NCI-H1417 treated with DMSO at 0.1 percent for 48 hours (cell line): ENCODE data around the gene IER3IP1.
"Not testable (repeated sequence)": the region's sequence is repeated elsewhere in the genome, so short reads cannot be mapped to it uniquely, and the experiment has no call there.

Experiments used
- DNase-seq: peaks from one replicate; lab custom pipeline; 2025; lab: John Stamatoyannopoulos, UW

The IER3IP1 gene, protein sequence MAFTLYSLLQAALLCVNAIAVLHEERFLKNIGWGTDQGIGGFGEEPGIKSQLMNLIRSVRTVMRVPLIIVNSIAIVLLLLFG

DNA sequence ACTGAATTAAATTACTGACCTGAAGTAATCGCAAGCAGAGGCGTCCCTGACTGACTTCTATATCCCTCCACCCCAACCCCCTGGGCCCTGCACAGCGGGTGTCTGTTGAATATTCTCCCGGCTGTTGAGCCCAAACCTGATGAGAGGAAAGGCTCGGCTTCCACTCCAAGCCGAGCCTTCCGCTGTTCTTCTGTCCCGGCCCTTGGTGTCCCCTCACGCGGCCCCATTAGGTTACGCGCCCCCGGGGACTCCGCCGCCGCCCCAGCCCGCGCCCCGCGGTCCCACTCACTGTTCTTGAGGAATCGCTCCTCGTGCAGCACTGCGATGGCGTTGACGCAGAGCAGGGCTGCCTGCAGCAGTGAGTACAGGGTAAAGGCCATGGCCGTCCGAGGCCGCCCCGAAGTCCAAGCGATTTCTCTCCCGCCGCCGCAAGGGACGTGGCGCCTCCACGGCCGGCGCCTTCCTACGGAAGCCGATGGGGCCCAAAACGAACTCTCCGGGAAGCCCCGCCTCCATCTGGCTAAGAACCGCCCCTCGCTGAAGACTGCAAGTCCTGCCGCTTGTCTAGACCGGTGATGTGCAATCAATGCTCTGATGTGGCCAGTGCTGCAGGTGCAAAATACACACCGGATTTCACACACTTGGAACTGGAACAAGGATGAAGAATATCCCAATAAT lies at the start of gene IER3IP1:
TSS of gene IER3IP1 (minus strand) at position 467 of the 678 bp plus-strand sequence. CDS start at position 380, 87 bp downstream.
- peak; percentile 78 for DNase-seq

DNA sequence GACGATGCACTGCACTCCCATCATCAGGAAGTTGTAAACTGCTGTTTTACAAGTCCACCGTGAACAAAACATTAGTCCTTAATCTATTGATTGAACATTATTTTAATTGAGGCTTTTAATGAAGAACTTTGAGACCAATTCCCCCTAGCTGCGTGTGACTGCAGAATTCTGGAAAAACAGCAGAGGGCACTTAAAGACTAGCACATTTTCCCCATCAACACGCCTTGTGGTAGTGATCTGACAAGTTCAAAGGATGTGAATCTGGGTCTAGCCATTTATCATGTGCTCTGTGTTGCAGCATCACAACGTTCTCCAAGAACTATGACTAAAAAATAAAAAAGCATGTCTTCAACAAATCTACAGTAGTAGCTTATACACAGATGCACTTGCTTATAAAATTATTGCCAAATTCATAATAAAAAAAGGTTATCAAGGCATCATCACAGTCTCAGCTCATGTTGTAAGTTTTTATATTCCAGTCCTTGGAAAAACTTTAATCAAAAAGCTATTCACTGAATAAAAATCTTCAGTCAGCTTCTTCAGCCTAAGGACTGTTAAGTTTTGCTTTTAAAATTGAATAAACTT lies 39.5 kb upstream of the IER3IP1 start:
- peak; percentile 52 for DNase-seq

DNA sequence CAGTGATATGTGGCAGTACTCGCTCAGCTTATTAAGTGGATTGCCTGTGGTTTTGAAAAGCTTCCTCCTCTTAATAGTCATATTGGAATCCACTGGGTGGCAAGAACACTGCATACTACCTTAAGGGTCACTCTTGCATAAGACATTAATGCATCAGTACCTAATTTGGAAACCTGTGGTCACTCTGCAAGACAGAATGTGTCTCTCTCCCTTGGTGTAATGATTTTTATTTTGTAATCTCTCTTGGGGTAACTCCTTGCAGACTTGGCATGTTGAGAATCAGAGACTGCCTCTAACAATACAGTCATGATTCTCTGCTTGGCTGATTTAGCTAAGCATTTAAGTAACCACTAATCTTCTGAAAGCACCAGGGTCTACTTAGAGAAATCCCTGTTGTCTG lies 33.0 kb upstream of the IER3IP1 start:
- no peak for DNase-seq

DNA sequence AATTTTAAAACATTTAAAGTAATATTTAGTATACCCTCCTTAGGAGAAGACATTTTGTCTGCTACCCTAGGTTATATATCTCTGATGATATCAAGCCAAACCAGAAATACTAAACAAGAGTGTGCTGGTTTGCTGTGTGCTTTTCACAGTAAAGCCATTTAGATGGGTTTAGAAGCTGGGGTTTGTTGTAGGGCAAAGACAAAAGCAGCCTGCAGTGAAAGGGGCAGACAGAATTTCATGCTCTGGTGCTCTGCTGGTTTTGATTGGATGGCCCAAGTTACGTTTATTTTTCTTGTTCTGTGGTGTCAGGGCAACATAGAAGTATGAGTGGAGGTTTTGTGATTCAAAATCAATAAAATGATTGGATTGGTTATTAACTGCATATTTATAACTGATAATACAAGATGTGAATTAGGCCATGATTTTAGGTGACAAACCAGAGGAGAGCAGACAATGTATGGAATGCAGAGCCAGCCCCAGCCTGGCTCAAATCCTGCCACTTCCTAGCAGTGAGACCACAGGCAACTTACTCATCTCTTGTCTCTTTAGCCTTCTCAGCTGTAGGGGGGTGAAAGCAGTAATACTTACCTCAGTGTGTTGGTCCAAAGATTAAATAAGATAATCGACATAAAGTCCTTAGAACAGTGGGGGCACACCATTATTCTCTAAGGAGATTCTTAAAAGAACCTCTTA lies 30.9 kb upstream of the IER3IP1 start:
- DNase-seq, result no peak

DNA sequence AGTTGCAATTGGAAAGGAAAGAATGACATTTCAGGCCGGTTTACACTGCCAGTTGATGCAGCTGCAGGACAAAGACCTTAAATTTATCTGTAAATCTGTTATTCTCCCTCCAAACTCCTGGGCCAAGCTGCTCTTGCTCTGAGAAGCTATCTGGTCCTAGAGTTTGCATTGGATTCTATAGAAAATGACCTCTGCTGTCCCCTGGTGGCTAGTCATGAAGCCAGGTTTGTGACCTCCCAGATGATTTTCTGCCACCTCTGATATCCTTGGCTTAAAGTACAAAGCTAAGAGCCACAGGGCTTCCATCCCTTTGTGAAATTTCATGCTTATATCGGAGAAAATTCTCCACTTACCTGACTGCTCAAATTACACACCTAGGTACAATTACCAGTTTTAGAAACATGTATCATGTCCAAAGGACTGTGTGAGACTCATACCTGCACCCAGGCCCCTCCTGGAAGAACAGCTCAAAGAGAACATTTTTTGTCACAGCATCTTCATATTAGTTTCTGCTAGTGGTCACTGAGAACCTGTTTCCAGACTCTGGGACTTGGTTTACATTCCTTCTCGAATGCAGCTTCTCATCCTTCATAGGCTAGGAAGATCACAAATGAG lies 28.9 kb upstream of the IER3IP1 start:
- DNase-seq, result peak; percentile 4

DNA sequence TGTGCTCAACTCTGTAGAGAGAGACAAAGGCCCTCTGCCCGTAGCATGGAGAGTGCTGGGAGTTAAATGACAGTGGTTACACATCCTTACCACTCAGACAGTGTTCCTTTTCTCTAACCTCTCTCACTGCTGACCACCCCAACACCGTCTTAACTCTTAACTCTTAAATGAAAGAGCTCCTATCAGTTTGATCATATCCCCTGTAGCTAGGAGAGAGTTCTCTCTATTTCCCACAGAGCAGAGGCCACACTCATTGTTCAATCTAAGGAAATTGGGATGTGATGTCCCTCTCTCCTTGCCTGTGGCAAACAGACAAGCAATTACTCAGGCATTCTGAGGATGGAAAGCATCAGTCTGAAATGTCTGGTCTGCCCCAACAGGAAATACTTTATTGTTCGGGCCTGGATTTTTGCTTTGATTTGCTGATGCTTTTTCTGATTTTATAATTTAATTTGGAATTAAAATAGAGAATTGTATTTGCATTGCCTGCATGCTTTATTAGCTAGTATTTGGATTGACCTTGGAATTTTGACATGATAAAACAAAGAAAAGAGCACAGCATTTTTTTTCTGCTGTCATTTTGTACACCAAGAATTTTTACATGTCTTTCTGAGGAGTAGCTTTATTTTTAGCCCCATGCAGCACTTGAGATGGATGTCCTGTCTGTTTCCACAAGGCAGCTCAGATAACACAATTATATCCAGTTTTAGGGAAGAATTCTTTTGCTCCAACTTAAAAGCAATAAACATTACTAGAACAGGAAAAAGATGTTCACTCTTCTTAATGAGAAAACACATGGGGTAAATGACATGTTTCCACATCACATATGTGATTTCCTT lies 27.7 kb upstream of the IER3IP1 start:
- no peak for DNase-seq

DNA sequence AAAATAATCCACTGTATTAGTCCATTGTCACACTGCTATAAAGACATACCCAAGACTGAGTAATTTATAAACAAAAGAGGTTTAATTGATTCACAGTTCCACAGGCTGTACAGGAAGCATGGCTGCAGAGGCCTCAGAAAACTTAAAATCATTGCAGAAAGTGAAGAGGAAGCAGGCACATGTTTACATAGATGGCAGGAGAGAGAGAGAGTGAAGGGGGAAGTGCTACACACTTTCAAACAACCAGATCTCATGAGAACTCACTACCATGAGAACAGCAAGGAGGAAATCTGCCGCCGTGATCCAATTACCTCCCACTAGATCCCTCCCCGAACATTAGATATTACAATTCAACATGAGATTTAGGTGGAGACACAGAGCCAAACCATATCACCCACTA lies 19.8 kb upstream of the IER3IP1 start:
- not testable (repeated sequence) for DNase-seq

DNA sequence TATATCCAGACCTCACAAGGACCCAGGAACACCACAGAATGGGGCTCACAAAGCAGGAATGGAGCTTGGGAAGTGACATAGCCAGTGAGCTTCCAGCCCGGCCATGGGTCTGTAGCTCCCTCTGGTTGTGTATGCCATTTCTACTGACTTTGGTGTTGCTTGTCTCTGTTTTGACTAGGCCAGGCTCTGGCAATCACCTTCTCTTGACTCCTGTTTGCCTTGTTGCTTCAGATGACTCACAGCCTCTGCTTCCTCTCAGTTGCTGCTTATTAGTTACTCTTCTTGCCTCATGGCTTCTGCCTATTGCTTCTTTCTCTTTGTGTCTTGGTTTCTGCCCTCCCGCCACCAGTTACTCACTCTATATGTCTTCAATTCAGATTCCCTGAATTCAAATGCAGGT lies 15.8 kb upstream of the IER3IP1 start:
- DNase-seq, result no peak

DNA sequence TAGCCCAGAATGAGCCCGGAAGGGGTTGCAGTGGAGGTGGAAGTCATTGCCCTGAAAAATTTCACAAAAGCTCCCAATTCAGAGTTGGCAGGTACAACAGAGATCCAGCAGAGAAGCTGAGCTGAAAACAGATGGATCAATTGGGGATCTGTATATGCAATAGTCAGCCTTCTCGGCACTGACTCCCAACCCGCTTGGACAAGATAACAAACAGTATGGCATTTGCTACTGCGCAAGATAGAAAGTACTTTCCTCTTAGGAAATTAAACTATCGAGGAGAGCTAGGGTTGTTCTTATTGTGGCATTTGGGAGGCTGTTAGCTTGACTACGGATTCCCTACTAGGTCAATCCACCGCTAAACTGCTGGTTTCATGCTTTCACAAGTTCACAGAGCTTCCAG lies 11.6 kb upstream of the IER3IP1 start:
- DNase-seq, result no peak

DNA sequence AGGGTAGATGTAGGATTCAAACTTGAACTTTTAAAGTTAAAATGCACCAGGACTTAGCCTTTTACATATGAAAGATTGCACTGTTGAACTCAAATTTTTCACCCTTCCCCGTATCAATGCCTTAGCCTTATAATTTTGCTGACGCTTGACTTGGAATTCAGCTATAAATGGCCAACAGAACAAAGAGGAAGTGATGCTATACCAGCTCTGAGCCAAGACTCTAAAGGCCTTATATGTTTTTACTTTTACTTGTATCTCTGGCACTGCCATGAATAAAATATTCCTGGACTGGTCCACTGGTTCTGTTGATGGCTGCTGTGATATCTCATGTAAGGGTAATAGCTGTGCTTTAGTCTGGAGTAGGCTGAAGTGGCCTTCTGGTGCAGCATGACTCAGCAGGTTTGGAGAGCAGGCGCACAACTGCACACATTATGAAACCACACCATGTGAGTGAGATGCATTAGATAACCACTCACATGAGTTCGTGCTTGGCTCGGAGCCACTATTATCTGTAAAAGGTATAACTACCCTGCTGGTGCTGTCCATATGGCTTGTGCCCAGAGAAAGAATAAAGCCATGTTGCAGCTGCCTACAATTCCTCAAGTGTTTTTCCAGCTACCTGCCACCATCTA lies 8.4 kb upstream of the IER3IP1 start:
- no peak for DNase-seq

DNA sequence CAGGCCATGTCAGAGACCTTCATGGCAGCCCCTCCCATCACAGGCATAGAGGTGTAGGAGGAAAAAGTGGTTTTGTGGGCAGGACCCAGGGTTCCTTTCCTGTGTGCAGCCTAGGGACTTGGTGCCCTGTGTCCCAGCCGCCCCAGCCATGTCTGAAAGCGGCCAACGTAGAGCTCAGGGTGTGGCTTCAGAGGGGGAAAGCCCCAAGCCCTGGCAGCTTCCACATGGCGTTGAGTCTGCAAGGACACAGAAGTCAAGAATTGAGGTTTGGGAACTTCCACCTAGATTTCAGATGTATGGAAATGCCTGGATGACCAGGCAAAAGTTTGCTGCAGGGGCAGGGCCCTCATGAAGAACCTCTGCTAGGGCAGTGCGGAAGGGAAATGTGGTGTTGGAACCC lies 6.0 kb upstream of the IER3IP1 start:
- not testable (repeated sequence) for DNase-seq

DNA sequence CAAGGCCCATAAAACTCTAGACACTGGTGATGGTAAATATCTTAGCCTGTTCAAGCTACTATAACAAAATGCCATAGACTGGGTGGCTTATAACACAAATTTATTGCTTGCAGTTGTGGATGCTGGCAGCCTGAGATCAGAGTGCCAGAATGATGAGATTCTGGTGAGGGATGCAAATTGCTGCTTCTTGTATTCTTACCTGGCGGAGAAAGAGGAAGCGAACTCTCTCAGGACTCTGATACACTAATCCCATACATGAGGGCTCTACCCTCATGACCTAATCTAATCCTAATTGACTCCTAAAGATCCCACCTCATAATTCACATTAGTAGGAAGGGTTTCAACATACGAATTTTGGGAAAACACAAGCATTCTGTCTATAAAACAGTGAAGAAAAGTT lies 4.6 kb upstream of the IER3IP1 start:
- no peak for DNase-seq

DNA sequence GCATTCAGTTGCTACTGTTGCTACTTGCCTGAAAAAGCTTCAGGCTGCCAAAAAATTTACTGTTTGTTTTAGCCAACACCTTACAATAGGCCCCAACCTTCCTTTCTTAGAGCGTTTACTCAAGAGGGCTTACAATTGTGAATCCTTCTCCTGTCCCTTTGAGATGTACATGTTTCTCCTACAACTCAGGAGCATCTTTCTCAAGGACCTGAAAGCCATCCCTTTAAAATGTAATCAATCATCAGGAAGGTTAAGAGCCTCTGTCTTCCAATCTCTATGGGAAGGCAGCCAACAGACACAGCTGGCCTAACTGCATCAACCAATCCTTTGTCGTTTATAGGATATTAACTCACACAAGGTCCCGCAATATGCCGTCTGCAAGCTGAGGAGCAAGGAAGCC lies 3.4 kb upstream of the IER3IP1 start:
- no peak for DNase-seq

DNA sequence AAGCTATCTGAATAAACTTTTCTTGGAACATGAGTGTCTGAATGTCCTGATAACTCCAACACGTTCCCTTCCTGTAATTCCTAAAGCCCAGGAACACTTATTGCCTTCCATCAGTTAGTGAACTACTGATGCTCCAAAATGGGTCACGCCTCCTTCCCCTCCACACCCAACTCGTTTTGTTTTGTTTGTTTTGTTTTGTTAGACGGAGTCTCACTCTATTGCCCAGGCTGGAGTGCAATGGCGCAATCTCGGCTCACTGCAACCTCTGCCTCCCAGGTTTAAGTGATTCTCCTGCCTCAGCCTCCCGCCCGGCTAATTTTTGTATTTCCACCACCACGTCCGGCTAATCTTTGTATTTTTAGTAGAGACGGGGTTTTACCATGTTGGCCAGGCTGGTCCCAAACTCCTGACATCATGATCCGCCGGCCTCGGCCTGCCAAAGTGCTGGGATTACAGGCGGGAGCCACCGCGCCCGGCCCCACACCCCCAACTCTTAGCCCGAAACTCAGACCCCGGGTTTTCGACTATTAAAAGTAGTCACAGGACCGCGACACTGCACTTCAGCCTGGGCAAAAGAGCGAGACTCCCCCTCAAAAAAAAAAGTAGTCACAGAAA lies 774 bp downstream of the IER3IP1 start:
- DNase-seq, result no peak

DNA sequence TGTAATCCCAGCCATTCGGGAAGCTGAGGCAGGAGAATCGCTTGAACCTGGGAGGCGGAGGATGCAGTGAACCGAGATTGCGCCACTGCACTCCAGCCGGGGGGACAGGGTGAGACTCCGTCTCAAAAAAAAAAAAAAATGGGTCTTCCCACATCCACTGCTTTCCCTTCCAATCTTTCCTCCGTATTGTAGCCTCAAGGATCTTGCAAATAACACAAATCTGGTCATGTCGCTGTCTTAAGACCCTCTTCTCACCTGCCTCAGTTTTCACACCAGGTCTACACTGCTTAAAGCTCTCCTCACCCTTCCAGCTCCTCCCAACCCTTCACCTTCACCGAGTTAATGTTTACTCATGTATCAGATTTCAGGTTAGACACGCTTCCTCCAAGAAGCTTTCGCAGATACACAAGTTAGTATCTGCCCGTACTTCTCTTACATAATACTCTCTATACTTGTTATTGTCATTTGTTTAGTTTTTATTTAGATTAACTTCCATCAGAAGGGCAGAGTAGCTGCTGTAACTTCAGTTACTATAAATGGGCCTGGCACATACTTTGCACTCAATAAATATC lies 1.5 kb downstream of the IER3IP1 start:
- DNase-seq, result no peak

DNA sequence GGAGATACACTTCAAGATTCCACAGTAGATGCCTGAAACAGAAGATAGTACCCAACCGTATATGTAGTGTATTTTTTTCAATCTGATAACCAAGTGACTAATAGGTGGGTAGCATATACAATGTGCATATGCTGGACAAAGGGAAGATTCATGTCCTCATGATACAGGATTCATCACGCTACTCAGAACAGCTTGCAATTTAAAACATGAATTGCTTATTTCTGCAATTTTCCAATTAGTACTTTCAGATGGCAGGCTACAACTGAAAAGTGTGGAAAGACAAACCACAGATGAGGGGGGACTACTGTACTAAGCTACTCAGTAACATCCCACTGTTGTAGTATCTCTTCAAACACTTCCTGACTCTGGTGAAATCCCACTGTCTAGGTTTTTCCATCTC lies 3.7 kb downstream of the IER3IP1 start:
- DNase-seq, result no peak

DNA sequence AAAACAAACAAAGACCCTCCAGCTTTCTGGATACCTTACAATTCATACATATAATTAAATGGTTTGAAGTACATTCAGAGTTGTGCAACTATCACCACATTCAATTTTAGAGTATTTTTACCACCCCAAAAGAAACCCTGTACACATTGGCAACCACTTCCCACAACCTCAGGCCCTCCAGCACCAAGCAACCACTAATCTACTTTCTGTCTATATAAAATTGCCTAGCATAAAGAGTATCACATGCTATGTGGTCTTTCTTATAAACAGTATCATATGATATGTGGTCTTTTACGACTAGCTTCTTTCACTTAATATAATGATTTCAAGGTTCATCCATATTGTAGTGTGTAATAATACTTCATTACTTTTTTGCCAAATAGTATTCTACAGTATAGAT lies 7.3 kb downstream of the IER3IP1 start:
- DNase-seq, result no peak

DNA sequence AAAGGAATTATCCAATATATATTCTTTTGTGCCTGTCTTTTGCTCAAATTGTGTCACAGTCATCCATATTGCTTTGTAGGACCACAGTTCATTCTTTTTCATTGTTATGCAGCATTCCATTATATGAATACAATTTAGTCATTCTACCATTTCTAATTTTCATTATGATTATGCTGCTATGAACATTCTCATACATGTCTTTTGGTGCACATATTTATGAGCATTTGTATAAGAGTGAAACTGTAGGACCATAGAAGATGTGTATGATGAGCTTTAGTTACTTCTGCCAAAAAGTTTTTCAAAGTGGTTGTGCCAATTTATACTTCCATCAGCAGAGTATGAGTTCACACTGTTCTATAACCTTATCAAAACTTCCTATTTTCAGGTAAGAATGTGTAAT lies 7.7 kb downstream of the IER3IP1 start:
- no peak for DNase-seq

DNA sequence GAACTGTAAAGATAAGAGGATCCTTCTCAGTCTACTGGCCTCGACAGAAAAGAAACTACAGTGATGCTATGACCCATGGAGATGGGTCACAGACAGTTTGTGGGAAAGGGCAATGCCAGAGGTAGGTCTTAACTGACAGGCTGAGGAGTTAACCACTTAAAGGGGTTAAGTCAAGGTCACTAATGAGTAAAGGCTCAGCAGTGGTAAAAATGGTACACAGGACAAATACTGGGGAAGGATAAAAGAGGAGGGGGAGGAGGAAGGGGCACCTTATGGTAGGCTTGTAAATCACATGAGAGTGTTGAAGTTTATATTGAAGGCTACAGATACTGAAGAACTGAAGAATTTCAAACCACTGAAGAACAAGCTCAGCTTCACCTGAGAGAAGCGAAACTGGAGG lies 9.9 kb downstream of the IER3IP1 start:
- DNase-seq, result no peak

DNA sequence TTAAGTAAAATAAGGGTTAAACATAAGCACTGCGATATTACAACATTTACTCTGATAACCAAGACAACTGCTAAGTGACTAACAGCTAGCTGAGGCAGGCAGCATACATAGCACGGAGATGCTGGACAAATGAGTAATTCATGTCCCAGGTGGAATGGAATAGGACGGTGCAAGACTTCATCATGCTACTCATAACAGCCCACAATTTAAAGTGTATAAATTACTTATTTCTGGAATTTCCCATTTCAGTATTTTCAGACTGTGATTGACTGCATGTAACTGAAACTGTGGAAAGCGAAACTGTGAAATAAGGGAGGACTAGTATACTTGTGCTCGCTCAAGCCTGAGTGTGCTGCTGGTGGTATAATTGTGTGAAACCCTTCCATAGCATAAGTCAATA lies 12.9 kb downstream of the IER3IP1 start:
- no peak for DNase-seq

DNA sequence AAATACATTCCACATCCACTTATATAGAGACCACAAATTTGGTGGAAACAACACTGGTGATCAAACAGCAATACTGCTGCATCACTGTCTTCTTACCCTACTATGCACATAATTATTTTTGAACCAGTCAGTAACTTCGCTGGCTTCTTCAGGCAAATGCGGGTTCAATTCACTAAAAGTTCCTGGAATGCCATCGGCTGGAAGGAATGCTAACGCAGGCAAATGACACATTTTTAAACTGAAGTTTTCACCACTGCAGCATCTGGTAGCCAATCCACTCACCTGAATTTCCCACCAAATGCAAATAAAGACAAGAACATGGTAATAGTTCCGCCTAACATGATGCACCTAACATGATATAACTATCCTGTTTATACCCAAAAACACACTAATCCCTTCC lies 15.9 kb downstream of the IER3IP1 start:
- no peak for DNase-seq
